HG02943 (cell line): ENCODE data around the gene PPM1F.
"Not testable (repeated sequence)": the region's sequence is repeated elsewhere in the genome, so short reads cannot be mapped to it uniquely, and the experiment has no call there.

Experiments
- ATAC-seq: cut with Tn5 transposase; IDR thresholded peaks from one replicate; pipeline ENCODE4 v1.9.1; 2021; ENCODE audit warnings: mild to moderate bottlenecking, low read depth, moderate library complexity; ENCODE audit not compliant: unreplicated experiment

PPM1F gene

DNA sequence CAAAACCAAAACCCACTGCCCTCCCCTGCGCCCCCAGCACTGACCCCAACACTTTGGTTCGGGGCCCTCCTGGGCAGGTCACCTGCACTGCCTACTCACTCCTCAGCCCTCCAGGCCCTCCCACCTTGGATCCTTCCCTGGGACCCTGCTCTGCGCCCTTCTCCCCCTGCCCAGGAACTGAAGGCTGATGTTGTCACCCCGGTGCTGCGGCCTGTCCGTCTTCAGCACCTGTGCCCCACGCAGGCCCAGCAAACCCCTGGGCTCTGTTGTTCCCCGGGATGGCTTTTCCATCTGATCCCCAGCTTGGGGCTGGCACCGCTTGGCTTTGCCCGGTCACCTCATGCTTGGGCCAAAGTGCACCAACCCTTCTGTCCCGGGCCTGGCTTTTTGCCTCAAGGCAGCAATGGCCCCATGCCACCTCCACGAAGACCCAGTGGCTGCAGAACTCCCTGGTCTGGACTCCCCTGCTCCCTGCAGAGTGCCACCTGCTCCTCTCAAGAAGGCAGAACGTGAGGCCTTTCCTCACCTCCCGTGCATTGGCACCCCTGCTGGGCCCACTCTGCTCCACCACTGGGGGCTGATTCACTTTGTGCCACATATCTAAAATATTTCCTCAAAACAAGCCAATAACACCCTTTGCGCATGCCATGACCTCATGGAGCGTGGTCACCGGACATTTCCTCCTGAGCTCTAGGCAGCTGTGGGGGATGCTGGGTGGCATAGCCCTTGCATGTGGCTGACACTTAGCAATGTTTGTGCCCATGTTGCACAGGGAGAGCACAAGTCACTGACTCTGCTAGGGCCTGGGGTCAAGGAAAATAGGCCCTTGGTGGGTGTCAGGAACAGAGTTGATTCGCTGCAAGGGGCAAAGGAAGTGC lies 8.8 kb downstream of the PPM1F start:
- ATAC-seq: no peak

DNA sequence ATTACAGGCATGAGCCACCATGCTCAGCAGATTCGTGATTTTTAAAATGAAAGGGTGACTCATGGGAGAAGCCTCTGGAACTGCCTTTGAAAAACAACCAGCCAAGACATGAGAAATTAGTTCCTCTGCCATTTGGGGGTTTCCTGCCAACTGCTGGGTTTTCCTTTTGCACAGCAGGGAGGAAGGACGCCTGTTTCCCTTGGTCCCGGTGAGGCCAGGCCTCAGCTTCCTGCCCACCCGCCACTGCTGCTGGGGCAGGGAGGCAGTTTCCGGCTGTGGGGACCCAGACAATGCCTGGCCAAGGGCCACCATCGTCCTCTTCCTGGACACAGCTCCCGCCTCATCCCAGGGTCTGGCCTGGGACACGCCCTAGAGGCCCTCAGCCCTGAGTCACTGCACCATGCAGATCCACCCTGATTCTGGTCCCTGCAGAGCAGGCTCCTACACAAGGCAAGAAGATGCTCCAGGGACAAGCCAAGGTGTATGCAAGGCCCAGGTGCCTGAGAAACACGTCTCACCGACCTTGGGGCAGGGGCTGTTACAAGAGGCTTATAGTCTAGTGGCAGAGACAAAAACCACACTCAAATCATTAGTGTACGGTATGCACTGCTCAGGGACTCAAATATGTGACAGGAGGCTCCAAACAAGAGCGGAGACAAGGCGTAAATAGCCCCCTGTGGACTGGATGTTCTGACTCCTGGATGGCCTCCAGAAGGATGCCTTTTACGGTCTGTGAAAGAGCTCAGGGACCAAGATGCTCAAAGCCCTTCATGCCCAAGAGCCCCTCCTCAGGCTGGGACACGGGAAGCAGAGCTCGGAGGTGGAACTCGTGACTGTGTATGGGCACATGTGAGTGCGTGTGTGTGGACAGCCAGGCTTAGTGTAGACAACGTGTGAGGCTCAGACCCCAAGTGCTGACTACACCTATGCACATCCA lies 10.0 kb downstream of the PPM1F start:
- ATAC-seq: no peak

DNA sequence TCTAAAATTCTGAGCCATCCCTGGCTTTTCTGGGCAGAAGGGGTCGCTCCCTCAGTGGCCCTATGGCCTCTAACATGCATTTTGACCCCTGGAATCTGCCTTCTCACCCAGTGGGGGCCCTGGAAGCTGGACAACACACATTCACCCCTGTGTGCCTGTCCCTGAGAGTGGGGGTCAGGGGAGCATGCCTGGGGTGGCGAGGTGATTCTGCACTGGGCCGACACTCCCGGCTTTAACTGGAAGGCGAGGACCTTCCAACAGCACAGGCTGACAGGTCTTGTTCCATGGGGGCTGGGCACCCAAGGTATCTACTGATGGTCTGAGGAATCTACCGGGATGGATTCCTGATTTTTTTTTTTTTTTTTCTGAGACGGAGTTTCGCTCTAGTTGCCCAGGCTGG lies 10.7 kb downstream of the PPM1F start:
- no peak for ATAC-seq

DNA sequence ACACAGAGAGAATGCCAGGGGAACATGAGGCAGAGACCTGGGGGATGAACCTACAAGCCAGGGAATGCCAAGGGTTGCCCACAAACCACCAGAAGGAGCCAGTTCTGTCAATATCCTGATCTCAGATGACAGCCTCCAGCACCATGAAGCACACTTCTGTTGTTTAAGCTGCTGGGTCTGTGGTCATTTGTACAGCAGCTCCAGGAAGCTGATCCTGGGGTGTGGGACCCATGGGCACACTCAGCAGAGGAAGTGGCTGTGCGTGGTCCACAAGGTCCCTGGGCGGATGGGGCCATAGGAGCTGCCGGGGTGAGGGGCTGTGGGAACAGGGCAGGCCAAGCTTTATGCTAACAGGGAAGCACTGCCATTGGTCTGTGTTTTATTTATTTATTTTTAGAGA lies 12.1 kb downstream of the PPM1F start:
- no peak for ATAC-seq

DNA sequence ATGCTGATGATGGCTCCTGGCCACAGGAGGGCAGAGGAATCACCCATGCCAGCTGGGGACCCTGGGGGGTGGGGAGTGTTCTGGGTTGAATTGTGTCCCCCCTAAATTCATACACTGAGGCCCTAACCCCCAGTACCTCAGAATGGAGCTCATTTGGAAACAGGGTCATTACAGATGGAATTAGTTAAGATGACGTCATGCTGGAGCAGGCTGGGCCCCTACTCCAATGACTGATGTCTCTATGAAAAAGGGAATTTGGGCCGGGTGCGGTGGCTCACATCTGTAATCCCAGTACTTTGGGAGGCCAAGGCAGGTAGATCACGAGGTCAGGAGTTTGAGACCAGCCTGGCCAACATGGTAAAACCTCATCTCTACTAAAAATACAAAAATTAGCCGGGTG lies 12.7 kb downstream of the PPM1F start:
- ATAC-seq: not testable (repeated sequence)

DNA sequence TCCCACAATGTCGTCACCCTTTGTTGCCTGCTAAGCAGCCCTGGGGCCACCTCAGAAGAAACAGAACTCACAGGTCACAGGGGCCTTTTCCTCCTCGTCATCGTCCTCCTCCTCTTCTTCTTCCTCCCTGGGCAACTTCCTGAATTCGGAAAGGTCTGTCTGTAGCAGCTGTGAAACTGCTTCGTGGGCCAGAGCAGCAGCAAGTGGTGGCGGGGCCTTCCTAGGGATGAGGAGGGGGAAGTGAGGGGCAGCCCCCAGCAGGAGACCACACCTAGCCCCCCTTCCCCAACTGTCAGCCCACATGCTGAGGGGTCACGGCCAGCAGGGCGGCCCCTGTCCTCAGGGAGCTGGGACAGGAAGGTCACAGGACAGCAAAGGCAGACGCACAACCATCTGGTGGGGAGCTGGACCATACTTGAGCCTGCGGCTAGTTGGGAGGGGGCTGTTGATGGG lies 13.2 kb downstream of the PPM1F start:
- no peak for ATAC-seq

DNA sequence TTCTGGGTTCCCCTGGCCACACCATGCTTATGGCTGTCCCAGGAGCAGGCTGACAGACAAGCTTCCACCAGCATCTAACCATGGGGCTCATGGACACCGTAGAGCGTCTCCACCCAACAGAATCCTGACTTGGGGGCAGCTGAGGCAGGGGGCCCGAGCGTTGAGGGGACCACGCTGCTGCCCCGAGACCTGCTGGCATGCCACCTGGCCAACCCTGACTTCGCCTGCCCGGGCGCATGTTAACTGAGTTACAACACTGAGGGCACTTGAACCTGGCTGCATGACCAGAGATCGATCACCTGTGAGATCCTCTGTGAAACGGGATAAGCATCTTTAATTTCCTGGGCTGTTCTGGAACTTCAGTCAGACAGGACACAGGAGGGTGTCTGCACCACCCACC lies 13.7 kb downstream of the PPM1F start:
- ATAC-seq: no peak

DNA sequence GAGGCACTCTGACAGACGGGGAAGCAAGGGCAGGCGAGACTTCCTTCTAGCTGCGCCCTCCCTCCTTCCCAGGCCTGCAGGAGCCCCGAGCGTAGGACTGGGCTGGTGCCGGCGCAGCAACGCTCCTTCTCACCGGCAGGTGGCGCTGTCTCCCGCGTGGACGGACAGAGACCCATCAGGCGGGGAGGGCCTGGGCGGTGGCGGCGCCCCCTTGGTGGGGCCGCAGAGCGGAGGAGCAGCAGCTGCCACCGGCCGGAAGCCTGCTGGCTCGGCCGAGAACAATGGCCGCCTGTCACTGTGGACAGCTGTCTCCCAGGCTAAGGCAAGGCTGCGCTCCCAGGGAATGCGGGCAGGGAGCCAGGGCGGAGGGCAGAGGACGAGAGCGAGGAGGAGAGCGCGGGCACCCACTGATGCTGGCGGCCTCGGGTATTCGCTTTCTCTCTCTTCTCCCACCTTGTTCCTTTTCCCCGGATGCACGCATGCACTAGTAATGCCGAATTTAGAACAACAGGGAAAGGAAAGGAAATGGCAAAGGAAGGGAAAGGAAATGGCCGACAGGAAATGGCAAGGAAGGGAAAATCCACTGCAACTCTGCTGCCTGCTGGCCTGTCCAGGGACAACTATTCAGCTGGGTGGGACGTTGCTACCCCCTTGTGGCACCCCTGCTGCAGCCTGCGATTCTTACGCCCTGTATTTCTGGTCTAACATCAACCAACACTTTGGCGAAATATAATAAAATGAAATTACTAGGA lies 14.4 kb downstream of the PPM1F start:
- peak; percentile 88 for ATAC-seq

DNA sequence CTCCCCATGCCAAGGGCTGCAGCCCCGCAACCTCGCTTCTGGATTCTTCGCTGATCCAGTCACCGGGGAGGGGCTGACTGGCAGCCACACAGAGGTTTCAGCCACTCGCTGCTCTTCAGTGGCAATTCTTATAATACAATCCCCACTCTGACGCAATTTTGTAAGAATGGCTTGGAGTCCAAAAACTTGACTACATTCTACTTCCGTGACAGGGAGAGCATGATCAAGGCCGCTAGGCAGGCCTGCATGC lies 14.9 kb downstream of the PPM1F start:
- ATAC-seq: no peak

DNA sequence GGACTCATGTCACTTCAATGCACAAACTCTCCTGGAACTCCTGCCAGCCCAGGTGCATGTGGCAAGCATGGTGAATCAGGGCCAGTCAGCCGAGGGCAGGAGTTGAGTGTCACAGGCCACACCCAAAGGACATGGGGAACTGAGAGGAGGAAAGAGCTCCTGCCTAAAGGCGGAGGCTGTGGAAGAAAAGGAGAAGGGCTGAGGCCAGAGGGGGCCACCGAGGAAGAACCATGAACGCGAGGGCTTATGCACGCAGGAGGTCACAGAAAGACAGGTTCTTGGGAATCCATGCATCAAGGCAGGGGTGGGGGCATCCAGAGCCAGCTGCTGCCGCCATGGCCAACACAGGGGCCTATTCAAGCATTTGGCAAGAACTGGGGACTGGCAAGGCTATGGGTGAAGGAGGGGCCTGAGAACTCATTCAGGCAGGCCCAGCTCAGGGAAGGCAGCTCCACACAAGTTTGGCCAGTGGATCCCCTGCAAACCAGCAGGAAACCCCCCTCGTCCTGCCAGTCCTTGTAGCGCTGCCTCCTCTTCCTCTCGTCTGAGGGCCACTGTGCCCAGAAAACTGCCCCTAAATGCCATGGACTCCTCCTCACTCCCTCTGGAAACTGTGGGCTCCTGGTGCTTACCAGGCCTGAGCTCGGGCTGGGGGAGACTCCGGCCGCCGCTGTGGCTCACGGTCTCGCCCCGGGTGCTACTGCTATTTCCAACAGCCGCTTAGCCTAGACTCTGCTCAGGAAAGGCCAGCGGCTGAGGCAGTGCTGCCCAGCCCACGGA lies 15.4 kb downstream of the PPM1F start:
- ATAC-seq: no peak

DNA sequence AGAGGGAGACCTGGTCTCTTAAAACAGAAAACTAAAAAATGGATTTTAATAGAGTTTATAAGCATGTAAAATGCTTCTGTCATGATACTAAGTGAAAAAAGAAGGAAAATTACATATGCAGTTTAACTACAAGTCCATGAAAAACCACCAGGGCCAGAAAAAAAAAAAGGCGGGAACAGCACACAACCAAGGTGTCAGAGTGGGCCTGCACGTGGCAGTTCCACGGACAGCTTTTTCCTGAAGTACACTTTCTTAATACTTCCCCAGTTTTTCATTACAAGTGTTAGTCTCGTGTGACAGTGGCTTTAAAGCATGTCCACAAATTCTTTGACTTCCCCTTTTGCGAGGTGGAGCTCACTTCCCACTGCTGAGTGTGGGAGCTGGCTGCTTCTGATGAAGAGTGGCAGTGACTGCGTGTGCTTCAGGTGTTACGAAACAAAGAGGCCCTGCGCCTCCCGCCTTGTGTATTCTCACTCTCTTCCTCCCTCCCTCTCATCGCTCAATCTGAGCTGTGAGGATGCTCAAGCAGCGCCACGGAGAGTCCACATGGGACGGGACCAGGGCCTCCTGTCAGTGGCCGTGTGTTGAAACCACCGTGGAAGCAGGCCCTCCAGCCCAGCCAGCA lies 16.4 kb downstream of the PPM1F start:
- ATAC-seq: no peak

DNA sequence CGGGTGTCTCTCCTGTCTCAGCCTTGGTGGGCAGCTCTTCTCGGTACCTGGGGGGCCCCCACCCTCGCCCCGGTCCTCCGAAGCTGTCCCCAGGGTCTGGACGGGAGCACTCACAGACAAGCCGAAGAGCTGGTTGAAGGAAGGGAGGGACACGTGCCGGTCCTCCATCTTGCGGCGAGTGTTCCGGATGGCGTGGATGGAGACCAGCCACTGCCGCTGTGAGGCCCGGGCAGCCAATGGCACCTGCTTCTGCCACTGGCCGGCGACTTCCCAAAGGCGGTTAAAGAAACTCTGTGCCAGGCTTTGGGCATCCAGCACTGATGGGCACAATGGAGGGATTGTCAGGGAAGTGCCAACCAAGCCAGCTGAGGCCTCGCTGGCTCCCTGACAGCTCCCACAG lies 18.7 kb downstream of the PPM1F start:
- ATAC-seq: no peak

DNA sequence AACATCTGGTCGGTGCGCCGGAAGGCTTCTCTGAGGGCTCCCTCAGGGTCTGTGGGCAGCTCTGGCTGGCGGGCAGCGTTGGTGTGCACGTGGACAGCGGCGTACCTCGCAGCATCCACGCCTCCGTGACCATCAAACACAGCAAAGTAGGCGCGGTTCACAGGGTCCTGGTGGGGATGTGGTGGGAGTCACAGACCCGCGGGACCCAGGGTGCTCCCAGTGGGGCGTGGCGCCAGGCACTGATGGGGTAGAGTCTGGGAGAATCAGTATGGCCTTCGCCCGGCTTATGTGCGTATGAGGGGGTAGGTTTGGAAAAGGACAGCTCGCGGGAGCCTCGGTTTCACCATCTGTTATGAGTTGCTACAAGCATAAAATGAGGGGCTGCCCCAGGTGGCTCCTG lies 19.2 kb downstream of the PPM1F start:
- ATAC-seq: no peak

DNA sequence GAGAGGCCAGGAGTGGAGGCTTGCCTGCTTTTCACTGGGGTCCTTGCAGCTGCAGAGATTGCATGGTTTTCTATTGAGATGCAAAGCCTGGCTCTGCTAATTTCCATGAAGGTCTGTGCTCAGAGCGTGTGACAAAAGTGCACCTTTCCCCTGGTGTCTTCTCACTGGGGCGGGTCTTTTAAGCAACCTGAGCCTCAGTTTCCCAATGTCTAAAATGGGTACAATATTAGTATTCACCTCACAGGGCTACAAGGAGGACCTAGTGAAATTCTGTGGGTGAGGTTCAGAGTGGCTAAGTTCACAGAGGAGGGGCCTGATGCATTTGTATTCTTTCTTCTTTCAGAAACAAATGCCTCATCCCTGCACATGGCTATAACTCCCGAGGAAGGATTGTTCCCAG lies 20.3 kb downstream of the PPM1F start:
- no peak for ATAC-seq

DNA sequence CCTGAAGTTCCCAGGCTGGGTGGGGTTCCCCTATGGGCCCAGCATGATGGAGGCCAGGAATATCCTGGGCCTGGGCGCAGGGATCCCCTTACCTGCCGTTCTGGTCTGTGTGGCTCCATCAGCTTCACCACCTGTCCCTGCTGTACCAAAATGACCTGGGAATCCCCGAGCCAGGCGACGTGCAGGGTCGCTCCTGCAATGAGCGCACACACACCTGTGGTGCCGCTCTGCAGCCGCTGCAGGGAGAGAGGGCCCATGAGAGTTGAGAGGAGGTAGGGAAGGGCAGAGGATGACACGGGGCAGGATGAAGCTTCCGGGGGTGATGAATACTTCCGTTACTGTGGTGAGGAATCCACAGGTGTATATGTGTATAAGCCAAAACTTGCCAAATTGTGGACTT lies 21.6 kb downstream of the PPM1F start:
- ATAC-seq: no peak

DNA sequence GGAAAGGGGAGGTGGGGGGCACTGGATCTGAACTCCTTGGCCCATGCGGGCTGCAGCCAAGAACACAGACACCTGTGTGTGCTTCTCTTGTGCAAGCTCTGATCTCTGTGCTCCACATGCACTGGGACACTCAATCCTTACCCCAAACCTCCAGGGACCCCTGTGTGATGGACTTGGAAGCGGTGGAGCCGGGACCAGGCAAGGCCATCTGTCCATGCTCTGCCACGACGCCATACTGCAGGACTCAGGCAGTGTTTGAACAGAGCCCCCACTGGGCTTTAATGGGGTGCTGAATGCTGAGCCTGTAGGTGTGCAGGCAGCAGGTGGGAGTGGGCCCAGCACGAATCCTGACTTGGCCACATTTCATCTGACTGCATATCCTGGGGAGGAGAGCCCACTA lies 23.4 kb downstream of the PPM1F start:
- ATAC-seq: no peak

DNA sequence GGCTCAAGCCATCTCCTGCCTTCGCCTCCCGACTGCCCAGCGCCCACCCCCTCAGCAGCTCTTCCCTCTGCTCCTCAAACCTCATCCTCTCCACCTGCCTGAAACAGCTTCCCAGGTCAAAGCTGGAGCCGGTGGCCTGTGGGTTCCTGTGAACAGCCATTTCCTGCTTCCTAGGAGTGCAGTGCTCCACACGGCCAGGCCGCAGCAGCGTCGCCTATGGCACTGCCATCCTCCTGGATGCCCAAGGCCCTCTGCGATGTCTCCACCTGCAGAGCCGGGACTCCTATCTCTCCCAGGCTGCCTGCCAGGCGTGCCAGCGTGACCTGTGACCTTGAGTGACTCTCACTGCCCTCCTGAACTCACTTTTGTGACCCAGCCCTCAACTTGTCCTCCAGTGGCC lies 24.6 kb downstream of the PPM1F start:
- ATAC-seq: no peak

DNA sequence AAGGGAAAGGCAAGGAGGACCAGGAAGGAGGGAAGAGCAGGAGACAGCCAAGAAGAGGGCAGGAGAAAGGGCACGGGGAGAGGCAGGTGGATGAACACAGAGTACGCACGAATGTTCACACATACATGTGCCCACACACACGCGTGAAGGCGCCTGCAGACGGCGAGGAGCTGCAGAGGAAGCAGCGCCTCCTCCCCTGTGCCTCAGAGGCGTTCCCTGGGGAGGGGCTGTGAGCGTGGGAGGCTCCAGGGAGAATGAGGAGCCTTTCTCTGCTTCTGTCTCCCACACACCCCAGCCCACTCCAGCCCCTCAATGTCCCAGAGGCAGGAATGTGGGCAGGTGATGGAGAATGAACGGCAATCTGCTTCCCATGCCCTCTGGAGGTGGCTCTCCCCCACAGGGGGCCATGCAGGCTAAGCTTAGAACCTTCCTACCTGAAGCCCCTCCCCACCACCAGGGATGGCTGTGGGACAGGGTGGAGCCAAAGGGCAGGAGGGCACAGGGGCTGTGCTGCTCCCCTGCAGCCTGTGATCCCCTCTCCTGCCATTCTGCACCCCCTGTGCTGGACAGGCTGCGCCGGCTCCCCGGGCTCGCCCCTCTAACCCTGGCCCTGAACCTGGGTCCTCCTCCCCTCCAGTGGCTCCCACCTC lies 25.3 kb downstream of the PPM1F start:
- ATAC-seq: no peak

DNA sequence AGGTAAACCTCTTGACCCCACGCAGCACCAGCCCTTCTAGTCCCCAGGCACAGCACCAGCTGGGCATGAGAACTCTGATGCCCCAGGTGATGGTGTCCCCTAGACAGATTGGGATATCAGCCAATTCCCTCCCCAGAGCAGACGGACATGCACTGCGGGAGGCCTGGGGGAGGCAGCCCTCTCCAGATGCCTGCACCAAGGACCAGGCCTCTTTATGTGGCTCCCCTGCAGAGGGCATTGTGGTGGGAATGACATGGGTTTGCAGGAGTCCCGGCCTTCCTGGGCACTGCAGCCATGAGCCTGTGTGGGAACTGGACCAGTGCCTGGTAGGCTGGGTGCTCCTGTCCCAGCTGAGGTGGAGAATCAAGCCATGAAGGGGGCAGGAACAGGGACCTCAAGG lies 25.9 kb downstream of the PPM1F start:
- no peak for ATAC-seq
